ENCODE data around the gene ATP8B3.

Gene ATP8B3

DNA sequence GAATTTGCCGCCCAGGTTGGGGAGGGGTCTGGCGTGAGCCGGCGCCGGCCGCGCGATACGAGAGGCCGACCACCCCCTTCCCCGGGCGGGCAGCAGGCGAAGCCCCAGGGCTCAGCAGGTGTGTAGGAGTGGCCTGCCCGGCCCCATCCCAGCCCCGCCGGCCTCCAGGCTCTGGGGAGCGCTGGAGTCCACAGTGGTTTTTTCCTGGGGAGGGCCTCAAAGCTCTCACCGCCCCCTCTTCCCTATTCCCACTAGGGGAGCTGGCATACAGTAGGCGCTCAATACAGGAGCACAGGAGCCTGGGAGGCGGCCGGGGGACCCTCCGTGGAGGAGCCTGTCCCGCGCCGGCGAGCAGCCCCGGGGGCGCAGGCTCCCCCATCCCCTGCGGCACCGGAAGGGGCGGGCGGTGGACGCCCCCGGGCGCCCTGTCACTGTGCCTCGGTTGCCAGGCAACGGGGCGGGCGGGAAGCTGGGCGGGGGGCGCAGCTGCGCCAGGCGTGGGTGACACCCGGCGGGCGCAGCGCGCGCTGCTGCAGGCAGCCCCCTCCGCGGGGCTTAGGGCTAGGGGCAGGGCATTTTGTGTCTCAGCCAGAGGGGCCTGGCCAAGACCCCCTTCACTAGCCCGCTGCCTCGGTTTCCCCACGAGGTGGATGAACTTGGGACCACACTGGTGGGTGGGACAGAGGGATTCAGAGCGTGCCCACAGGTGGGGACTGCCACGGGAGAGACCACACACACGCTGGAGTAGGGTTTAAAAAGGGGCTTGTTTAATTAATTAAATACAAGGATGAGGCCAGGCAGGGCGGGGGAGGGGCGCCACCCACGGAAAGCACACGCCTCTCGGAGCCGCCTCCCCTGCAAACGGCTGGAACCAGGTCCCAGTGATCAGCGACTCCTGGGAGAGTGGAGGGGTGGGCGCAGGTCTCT lies 39.8 kb upstream of the ATP8B3 start:
- peak; percentile 42 for DNase-seq

GRCh38 chr19:1850809-1851653 lies 39.0 kb upstream of the ATP8B3 start:
- no peak for DNase-seq

DNA sequence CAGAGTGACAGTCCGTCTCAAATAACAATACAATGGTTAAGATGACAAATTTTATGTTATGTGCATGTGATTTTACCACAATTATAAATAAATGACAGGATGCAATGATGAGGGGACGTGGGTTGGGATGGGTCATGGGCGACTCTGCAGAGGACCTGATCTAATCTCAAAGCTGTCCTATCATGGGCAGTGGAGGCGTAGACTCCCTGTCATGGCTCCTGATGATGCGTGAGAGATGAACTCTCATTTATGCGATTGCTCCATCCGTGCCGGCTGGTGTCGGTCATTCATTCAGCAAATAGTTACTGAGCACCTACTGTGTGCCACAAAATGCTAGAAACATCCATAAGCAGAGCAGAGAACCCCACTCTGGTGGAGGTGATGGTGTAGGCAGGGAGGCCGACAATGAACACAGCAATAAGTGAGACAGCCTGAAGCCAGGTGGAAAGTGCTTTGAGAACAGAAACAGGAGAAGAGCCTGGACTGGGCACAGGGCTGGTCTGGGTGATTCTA lies 37.9 kb upstream of the ATP8B3 start:
- no peak for DNase-seq

GRCh38 chr19:1849132-1849474 lies 37.0 kb upstream of the ATP8B3 start:
- no peak for DNase-seq

GRCh38 chr19:1848399-1849131 lies 36.5 kb upstream of the ATP8B3 start, which contains the start of gene REXO1:
TSS of gene REXO1 (minus strand) at chr19:1848483. CDS start at chr19:1848358, 125 bp downstream.
- DNase-seq = peak; percentile 95

GRCh38 chr19:1847684-1848398 lies 35.8 kb upstream of the ATP8B3 start:
- DNase-seq = no peak

GRCh38 chr19:1847348-1847683 lies 35.2 kb upstream of the ATP8B3 start:
- DNase-seq = no peak

DNA sequence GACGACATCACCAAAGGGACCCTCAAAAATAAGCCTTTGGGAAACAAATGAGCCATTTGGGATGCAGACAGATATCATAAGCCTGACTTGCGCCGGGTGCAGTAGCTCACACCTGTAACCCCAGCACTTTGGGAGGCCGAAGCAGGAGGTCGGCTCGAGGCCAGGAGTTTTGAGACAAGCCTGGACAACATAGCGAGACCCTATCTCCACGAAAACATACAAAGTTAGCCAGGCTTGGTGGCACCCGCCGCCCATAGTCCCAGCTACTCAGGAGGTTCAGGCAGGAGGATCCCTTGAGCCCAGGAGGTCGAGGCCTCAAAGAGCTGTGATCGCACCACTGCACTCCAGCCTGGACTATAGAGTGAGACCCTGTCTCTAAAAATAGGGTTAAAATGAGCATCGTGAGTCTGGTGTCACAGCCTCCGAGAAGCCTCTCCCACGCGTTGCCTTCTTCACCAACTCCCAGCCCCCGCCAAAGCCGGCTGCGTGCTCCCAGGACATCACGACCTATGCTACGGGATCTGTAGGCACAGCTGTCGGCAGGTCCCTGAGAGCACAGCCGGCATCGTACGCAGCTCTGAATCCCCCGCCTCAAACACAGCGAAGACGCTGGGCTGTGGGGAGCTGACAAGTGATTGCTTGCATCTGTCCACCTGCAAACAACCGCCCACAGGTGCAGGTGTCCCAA lies 34.6 kb upstream of the ATP8B3 start:
- no peak for DNase-seq

DNA sequence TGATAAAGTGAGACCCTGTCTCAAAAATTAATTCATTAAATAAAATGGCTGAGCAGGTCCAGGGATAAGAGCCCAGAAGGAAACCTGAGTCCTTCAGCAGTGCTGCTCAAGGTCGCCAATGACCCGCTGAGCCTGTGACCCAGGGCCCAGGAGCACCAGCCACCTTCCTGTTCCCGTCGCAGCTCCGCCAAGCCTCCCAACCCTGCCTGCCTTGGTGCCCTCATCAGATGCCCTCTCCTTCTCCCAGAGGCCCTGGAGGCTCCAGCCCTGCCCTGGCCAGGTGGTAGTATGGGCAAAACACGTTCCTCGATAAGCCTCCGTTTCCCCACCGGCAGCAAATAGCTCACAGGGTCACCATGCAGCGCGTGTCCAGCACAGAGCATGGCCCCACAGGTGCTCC lies 33.6 kb upstream of the ATP8B3 start:
- DNase-seq = no peak

DNA sequence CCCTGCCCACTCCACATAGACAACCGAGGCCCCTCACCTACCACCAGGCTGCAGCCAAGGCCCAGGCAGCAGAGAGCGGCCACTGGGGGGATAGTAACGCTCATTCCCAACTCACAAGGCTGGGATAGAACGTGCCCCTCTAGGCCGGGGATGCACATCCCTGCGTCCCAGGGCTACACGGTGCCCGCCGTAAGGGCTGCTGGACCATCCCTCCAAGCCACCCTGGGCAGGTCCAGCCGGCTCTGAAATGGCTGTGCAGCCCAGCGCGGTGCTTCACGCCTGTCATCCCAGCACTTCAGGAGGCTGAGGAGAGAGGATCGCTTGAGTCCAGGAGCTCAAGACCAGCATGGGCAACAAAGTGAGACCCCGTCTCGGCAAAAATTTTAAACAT lies 33.0 kb upstream of the ATP8B3 start:
- DNase-seq = no peak

DNA sequence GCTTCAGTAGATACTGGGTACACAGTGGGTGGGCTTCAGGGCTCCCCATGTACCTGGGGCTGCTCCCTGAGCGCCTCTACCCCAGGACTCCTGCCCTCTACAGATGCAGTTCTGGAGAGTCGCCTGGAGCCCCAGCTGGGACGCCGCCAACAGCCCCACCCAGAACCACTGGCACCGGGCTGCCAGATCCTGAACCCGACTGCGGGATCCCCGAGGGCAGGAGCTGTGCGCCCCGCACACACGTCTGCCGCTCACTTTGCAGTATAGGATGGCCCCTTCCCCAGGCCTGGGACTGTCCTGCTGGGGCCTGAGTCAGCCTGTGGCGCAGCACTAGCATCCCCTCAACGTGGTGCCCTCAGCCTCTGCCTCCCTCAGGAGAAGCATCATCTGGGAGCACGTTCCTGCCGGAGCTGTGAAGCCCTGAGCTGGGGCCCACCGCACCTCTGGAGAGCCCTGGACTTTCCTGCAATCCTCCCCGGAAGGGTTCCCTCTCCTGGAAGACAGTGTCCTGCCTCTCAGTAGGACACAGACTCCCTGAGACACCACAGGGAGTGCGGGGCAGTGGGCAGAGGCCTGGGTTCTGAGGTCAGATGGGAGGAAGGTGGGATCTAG lies 32.5 kb upstream of the ATP8B3 start:
- DNase-seq = no peak

GRCh38 chr19:1843646-1844394 lies 31.7 kb upstream of the ATP8B3 start:
- DNase-seq = no peak

DNA sequence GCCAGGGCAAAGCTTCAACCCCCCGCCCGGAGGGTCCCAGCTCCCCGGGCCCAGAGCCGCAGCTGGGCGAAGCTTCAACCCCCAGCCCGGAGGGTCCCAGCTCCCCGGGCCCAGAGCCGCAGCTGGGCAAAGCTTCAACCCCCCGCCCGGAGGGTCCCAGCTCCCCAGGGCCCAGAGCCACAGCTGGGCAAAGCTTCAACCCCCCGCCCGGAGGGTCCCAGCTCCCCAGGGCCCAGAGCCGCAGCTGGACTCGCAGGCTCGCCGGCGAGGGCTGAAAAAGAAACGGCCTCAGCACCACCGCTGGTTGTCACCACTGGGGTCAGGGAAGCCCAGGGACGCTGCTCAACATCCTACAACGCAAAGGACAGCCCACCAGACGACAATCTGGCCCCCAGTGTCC lies 31.0 kb upstream of the ATP8B3 start:
- no peak for DNase-seq

- no peak for DNase-seq
Observed at GRCh38 chr19:1841209-1841924, 29.3 kb upstream of the ATP8B3 start.

- DNase-seq = no peak
Observed at GRCh38 chr19:1840541-1841115, 28.6 kb upstream of the ATP8B3 start.

DNA sequence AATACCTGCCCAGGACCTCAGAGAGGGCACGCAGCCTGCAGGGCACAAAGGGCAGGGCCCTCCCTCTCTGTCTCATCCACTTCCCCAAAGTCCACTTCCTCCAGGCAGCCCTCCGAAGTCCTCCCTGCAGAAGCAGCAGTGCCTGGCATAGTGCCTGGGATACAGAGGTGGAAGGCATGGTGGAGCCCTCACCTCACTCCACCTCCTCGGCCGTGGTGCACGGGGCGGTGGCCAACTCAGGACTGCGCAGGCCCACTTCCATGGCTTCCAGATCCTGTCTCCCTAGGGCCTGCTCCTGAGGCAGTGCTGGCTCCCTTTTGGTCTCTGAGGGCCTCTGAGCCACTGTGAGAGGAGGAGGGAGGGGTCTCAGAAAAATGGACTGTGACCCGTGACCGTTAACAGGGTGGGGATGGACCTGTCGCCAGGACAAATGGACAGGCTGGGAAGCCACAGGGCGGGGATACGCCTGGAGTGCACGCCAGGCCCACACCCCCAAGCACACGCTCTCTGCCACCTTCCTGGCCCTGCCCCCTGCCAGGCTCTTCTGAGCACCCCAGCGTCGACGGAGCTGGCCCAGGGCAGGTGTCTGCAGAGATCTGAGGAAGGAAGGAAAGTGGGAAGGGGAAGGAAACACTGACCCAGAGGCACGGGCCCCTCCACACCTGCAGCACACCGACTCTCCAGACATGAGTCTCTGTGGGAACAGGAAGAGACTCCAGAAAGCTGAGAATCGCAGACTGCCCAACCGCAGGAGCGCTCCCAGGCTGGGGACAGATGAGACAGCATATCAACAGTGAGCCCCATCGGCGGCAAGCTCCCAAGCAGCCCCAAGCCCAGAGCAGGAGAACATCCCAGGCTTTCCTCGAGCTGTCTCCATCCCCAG lies 27.8 kb upstream of the ATP8B3 start:
- no peak for DNase-seq

GRCh38 chr19:1837625-1838105 lies 25.6 kb upstream of the ATP8B3 start:
- DNase-seq = peak; percentile 49

DNA sequence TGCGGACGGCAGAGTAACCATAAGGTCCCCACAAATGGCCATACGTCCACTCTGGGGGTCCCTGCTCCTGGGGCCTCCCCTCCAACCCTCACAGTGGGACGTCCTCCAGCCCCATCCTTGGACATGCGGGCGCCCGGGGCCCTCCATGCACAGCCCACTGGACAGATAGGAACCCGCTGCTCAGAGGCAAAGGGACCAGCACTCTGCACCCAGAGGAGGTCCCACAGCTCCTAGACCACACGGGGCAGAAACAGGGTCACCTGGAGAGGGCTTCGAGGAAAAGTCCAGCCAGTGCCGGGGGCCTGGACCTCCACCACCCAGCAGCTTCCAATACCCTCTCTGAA lies 25.1 kb upstream of the ATP8B3 start:
- no peak for DNase-seq

Measured in stimulated activated naive CD4-positive, alpha-beta T cell treated with Interleukin-2 at 50 U/mL for 16 hours (primary cell).